Colonic mucosa (tissue), 4 donors: ENCODE measurements around the gene ARFGAP3. TPM values are rescaled to one million over a fixed set of nuclear protein-coding genes. Genes with fewer than 3 reads are reported as not detected.

Source experiments
- DNase-seq: peaks from one replicate; pipeline ENCODE4 v3.0.0-alpha.2; 2020
- H3K27ac ChIP-seq: fragments of 200-600 bp; one replicate; pipeline ENCODE4 v1.8.0; 2021
- H3K27me3 ChIP-seq: fragments of 200-600 bp; one replicate; pipeline ENCODE4 v1.8.0; 2021
- H3K36me3 ChIP-seq: fragments of 200-600 bp; one replicate; pipeline ENCODE4 v1.8.0; 2021
- H3K4me1 ChIP-seq: fragments of 200-600 bp; one replicate; pipeline ENCODE4 v1.8.0; 2021; ENCODE audit warnings: mild to moderate bottlenecking
- H3K4me3 ChIP-seq: fragments of 200-600 bp; one replicate; pipeline ENCODE4 v1.8.0; 2021
- H3K9ac ChIP-seq, 2 donors: one replicate each; pipeline ENCODE4 v1.7.0; 2013; ENCODE audit warnings: control low read depth in 2 of 2, low read depth in 2 of 2, low read length in 2 of 2
- H3K9me3 ChIP-seq: fragments of 200-600 bp; one replicate; pipeline ENCODE4 v1.8.0; 2021
- intact Hi-C: fragments of 100-400 bp; cut with DNase I; formaldehyde crosslinking; loops from one replicate; pipeline ENCODE4 v1.14.1; 2022
- total RNA-seq, 2 donors: library from RNA; stranded (reverse); fragmentation: NEBNext Ultra II Directional in 1 of 2; extraction: Animal tissue kit (Norgen Biotek cat#: 25700) in 1 of 2; gene quantifications; one replicate each; pipeline ENCODE4 v1.2.1, GENCODE V29; 2021
- TF ChIP-seq, protein P1 (sequence below): fragments of 200-600 bp; IDR thresholded peaks from one replicate; pipeline ENCODE4 v1.8.0; 2022; ENCODE audit warnings: antibody characterized with exemption, mild to moderate bottlenecking
- donor health status: healthy.
- donor health status: DM: no; HTN: no; CAD: no.
- donor health status: DM: no; HTN: no; CAD: no.

The ARFGAP3 gene
- total RNA-seq, 2 donors from 2014 or later, result 29.4 to 47.7 TPM

DNA sequence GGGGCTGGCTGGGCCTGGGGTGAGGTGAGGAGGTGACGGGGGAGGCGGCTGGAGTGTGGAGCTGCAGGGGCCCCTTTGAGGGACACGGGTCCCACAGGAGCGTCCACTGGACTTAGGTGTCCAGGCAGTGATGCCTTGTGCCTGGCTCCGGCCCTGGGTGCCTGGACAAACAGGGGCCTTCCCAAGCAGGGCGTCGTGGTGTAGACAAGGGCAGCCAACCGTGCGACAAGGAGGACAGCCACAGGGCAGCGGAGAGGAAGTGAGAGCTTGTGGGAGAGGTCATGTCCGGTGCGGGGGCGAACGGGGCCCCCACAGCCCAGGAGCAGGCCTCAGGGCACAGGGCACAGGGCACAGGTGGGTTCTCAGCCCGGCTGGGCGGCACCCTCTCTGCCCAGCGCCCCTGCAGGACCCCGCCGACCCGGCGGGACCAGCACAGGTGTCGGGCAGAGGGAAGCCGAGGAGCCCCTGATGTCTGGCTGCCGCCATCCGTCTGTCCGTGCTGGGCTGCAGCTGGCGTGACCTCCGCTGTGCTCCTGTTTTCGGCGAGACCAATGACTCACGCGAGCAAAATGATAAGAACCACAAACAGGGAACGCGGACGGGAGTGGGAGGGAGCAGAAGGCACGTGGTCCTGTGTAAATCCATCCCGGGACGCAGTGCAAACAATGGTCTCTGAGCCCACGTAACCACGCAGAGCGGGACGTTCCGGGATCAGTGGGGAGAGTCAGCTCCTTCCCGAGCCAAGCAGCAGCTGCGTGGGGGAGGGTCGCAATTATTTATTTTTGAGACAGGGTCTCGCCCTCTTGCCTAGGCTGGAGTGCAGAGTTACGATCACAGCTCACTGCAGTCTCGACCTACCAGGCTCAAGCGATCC lies 87.3 kb downstream of the ARFGAP3 start:
- no peaks in the 10 kb centered on the region for H3K9me3 ChIP-seq
- no peak overlapping the region for H3K4me3 ChIP-seq
- H3K36me3 ChIP-seq, result no peaks in the 10 kb centered on the region
- H3K9ac ChIP-seq, result no peak overlapping the region
- H3K27ac ChIP-seq, result no peak overlapping the region
- intact Hi-C loops, result loop anchor here (10.0 kb wide), 1 partner anchor 105 kb away; no protein-coding TSS in a partner anchor
- TF ChIP-seq, protein P1, sequence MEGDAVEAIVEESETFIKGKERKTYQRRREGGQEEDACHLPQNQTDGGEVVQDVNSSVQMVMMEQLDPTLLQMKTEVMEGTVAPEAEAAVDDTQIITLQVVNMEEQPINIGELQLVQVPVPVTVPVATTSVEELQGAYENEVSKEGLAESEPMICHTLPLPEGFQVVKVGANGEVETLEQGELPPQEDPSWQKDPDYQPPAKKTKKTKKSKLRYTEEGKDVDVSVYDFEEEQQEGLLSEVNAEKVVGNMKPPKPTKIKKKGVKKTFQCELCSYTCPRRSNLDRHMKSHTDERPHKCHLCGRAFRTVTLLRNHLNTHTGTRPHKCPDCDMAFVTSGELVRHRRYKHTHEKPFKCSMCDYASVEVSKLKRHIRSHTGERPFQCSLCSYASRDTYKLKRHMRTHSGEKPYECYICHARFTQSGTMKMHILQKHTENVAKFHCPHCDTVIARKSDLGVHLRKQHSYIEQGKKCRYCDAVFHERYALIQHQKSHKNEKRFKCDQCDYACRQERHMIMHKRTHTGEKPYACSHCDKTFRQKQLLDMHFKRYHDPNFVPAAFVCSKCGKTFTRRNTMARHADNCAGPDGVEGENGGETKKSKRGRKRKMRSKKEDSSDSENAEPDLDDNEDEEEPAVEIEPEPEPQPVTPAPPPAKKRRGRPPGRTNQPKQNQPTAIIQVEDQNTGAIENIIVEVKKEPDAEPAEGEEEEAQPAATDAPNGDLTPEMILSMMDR, result no peak
- peak; percentile 41 for DNase-seq
- H3K4me1 ChIP-seq, result no peaks in the 10 kb centered on the region
- H3K27me3 ChIP-seq, result no peaks in the 10 kb centered on the region

DNA sequence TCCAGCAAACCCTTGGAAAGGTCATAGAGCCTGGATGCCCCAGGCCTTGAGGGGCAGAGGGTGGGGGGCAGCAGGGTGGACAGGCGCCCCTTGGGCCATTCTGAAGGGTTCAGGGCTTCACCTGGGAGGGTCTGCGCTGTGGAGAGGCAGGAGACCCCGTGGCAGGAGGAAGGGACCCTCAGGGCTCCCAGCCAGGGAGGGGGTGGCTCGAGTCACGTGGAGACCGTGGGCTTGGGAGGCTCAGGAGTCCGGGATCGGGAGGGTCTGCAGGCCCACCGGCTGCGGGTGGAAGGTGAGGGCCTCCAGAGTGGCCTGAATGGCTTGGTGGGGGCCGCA lies 87.9 kb downstream of the ARFGAP3 start:
- H3K9me3 ChIP-seq, result no peaks in the 10 kb centered on the region
- no peaks in the 10 kb centered on the region for H3K4me1 ChIP-seq
- no peak overlapping the region for H3K4me3 ChIP-seq
- TF ChIP-seq, protein P1, result no peak
- no peak overlapping the region for H3K27ac ChIP-seq
- H3K9ac ChIP-seq, result no peak overlapping the region
- no peaks in the 10 kb centered on the region for H3K27me3 ChIP-seq
- H3K36me3 ChIP-seq, result no peaks in the 10 kb centered on the region
- intact Hi-C loops, result no loop called here
- DNase-seq, result no peak

DNA sequence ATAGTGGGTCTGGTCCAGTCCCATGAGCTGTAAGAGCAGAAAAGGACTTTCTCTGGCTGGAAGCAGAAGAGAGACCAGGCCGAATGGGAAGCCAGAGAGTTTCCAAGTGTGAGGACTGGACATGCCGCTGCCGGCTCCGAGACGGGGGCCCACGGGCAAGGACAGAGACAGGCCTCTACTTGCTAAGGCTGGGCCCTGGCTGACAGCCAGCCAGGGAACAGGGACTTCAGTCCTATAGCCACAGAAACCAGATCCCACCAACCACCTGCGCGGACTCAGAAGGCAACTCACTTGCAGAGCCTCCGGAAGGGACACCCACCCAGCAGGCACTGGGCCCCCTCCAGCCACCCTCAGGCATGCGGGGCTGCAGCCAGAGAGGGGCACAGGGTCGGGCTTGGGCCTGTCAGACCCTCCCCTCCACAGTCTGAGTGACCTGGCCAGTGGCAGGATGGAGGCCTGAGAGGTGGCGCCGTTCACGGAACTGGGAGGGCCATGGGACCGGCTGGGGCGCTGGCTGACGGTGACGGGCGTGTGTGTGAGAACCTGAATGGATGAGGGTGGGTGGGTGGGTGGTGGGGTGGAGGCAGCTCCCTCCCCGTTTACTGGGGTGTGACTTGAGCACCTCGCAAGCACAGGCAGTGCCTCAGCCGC lies 88.6 kb downstream of the ARFGAP3 start:
- H3K4me1 ChIP-seq, result no peaks in the 10 kb centered on the region
- H3K27me3 ChIP-seq, result no peaks in the 10 kb centered on the region
- no peak for DNase-seq
- no peaks in the 10 kb centered on the region for H3K36me3 ChIP-seq
- no peaks in the 10 kb centered on the region for H3K9me3 ChIP-seq
- TF ChIP-seq, protein P1, result no peak
- H3K27ac ChIP-seq, result no peak overlapping the region
- no peak overlapping the region for H3K4me3 ChIP-seq
- intact Hi-C loops, result no loop called here
- no peak overlapping the region for H3K9ac ChIP-seq

DNA sequence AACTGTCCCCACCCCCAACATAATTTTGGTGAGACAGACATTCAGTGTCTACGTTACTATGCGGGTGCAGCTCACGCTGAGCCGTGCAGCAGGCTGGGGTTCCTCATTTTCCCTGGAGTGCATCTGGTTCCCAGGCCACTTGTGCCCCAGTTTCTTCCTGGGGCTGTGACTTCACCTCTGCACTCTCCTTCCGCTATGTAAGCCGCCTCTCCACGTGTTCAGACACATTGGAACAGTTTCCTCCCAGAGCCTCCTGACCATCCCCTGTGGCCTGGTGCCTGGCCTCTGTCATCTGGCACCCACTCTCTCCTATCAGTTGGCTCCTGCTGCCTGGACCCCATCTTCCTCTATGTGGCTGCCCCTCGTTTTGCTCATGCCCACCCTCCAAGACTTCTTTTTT lies 90.2 kb downstream of the ARFGAP3 start:
- no peaks in the 10 kb centered on the region for H3K9me3 ChIP-seq
- intact Hi-C loops, result no loop called here

DNA sequence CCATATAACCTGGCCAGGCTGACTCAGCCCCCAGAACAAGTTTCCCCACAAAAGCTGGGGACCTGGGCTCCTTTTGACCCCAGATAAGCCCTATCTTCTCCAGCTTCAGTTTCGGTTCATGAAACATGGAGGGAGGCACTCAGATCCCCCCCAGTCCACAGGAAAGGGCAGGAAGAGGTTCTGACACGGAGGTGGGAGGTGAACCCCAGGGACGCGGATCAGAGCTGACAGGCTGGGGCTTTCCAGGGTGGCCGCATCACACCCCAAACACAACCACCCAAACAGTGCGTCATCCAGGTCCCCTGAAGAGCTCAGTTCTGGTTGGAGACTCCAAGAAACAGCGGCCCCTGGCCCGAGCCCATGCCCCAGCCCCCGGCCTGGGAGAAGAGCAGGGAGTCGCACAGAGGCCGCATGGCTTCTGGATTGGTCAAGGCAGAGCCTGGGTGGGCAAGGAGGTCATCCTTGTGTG lies 92.1 kb downstream of the ARFGAP3 start:
- no peak overlapping the region for H3K27ac ChIP-seq
- H3K9me3 ChIP-seq, result no peaks in the 10 kb centered on the region
- intact Hi-C loops, result no loop called here
- TF ChIP-seq, protein P1, result no peak
- H3K9ac ChIP-seq, result no peak overlapping the region
- no peaks in the 10 kb centered on the region for H3K4me1 ChIP-seq
- H3K4me3 ChIP-seq, result no peak overlapping the region
- H3K27me3 ChIP-seq, result no peaks in the 10 kb centered on the region
- H3K36me3 ChIP-seq, result no peaks in the 10 kb centered on the region
- no peak for DNase-seq

More for the DNA sequence above, 90.2 kb downstream of the ARFGAP3 start:
- no peak overlapping the region for H3K9ac ChIP-seq
- DNase-seq, result no peak
- H3K27me3 ChIP-seq, result no peaks in the 10 kb centered on the region
- H3K27ac ChIP-seq, result no peak overlapping the region
- H3K36me3 ChIP-seq, result no peaks in the 10 kb centered on the region
- TF ChIP-seq, protein P1, result no peak
- H3K4me1 ChIP-seq, result no peaks in the 10 kb centered on the region
- H3K4me3 ChIP-seq, result no peak overlapping the region
